Keratinocyte (primary cell): ENCODE measurements around the gene MAPK1. TPM values are rescaled to one million over a fixed set of nuclear protein-coding genes. Genes with fewer than 3 reads are reported as not detected.
"Not testable (repeated sequence)": the region's sequence is repeated elsewhere in the genome, so short reads cannot be mapped to it uniquely, and the experiment has no call there.

Source experiments
- DNase-seq: peaks from one replicate; pipeline ENCODE4 v3.0.0-alpha.2; 2011; ENCODE audit warnings: low read depth, missing footprints, low spot score
- FAIRE-seq: peaks from 2 replicates; lab custom pipeline; 2011; peaks lifted over from hg19 to GRCh38; lab: Jason Lieb, UNC
- H2AFZ ChIP-seq: 2 replicates; pipeline ENCODE4 v1.6.0; 2012; ENCODE audit warnings: low read length, control low read depth, inconsistent platforms; ENCODE audit not compliant: control insufficient read depth
- H3K27ac ChIP-seq: 2 replicates; pipeline ENCODE4 v1.5.1; 2011; ENCODE audit warnings: low read length; ENCODE audit not compliant: control insufficient read depth, insufficient read depth
- H3K27me3 ChIP-seq: 3 replicates; pipeline ENCODE4 v1.6.0; 2011; ENCODE audit warnings: low read length; ENCODE audit not compliant: control insufficient read depth, insufficient read depth; ENCODE audit errors: extremely low read depth
- H3K36me3 ChIP-seq, 2 experiments: 2 replicates in 1 of 2; 3 replicates in 1 of 2; pipeline ENCODE4 v1.5.1; 2011; ENCODE audit warnings: low read length in 2 of 2, mild to moderate bottlenecking in 1 of 2; ENCODE audit not compliant: control insufficient read depth in 2 of 2, insufficient read depth in 2 of 2; ENCODE audit errors: extremely low read depth in 1 of 2
- H3K4me1 ChIP-seq: 3 replicates; pipeline ENCODE4 v1.5.1; 2011; ENCODE audit warnings: low read length; ENCODE audit not compliant: control insufficient read depth, insufficient read depth; ENCODE audit errors: extremely low read depth
- H3K4me2 ChIP-seq: 3 replicates; pipeline ENCODE4 v1.6.0; 2011; ENCODE audit warnings: low read depth, low read length; ENCODE audit not compliant: control insufficient read depth, insufficient read depth; ENCODE audit errors: extremely low read depth
- H3K4me3 ChIP-seq, 3 experiments: fragments of 200-600 bp in 1 of 3; sonication (generic) in 1 of 3; 2 replicates in 2 of 3; 3 replicates in 1 of 3; pipeline ENCODE4 v1.5.1; 2011 to 2016; ENCODE audit warnings: low read length in 3 of 3, mild to moderate bottlenecking in 3 of 3, control low read depth in 2 of 3, inconsistent platforms in 1 of 3, low read depth in 1 of 3, mixed read lengths in 1 of 3, mixed run types in 1 of 3, moderate library complexity in 1 of 3; ENCODE audit not compliant: control insufficient read depth in 2 of 3, insufficient read depth in 2 of 3; ENCODE audit errors: extremely low read depth in 1 of 3
- H3K79me2 ChIP-seq: 2 replicates; pipeline ENCODE4 v1.6.0; 2012; ENCODE audit warnings: low read length; ENCODE audit not compliant: control insufficient read depth, insufficient read depth
- H3K9ac ChIP-seq: 3 replicates; pipeline ENCODE4 v1.6.0; 2011; ENCODE audit warnings: low read length; ENCODE audit not compliant: control insufficient read depth, insufficient read depth; ENCODE audit errors: extremely low read depth
- H3K9me1 ChIP-seq: 3 replicates; pipeline ENCODE4 v1.6.0; 2011; ENCODE audit warnings: low read length; ENCODE audit not compliant: control insufficient read depth, insufficient read depth; ENCODE audit errors: extremely low read depth
- H3K9me3 ChIP-seq: 2 replicates; pipeline ENCODE4 v1.5.1; 2012; ENCODE audit warnings: low read depth, low read length; ENCODE audit not compliant: control insufficient read depth
- H4K20me1 ChIP-seq: 3 replicates; pipeline ENCODE4 v1.6.0; 2011; ENCODE audit warnings: low read length; ENCODE audit not compliant: control insufficient read depth, insufficient read depth; ENCODE audit errors: extremely low read depth
- CTCF ChIP-seq, 3 experiments: IDR thresholded peaks in 1 of 3; conservative IDR thresholded peaks in 1 of 3; optimal IDR thresholded peaks in 1 of 3; 2 replicates in 2 of 3; 3 replicates in 1 of 3; pipeline versions ENCODE3 to v1.5.1; 2011; ENCODE audit warnings: low read length in 3 of 3, mild to moderate bottlenecking in 3 of 3, moderate library complexity in 2 of 3, control low read depth in 1 of 3, inconsistent platforms in 1 of 3; ENCODE audit not compliant: insufficient read depth in 2 of 3; ENCODE audit errors: extremely low read depth in 1 of 3
- EZH2 ChIP-seq: IDR thresholded peaks from one replicate; pipeline ENCODE4 v1.6.1; 2012; ENCODE audit warnings: inconsistent platforms, mild to moderate bottlenecking, low read length, moderate library complexity
- dilution Hi-C: fragments of 300-500 bp; cut with MboI; formaldehyde crosslinking; loops from one replicate; pipeline ENCODE4 v1.7.0; 2020; ENCODE audit warnings: low sequenced_read_pairs; ENCODE audit not compliant: extremely low pct_ligation_motif_present
- polyA plus RNA-seq, 5 experiments: library from polyadenylated mRNA; depleted of rRNA in 3 of 5; stranded (reverse) in 3 of 5; stranded (forward) in 1 of 5; unstranded in 1 of 5; fragments of >200 nt; gene quantifications; 1 replicate in 1 of 5; 2 replicates in 3 of 5; 3 replicates in 1 of 5; pipeline versions ENCODE4 v1.2.1 to v1.2.3, GENCODE V29; 2011 to 2012; ENCODE audit warnings: missing spikeins in 2 of 5, low read depth in 1 of 5, low replicate concordance in 1 of 5

The MAPK1 gene
- polyA plus RNA-seq, 1 donor (not counting 4 experiments of a cell fraction or from before 2014, with no cell fraction given) = 136 TPM

GRCh38 chr22:21915624-21916308 lies 48.3 kb upstream of the MAPK1 start:
- Histone ChIP-seq H3K9me1 (no peaks in the 10 kb centered on the region), H3K4me1 (no peaks in the 10 kb centered on the region), H3K9me3 (no peaks in the 10 kb centered on the region), H3K9ac (no peak overlapping the region), H3K79me2 (no peaks in the 10 kb centered on the region), H3K4me2 (no peak overlapping the region), H3K4me3 (no peak overlapping the region), H3K36me3 (peaks cover 0 to 2% of the 10 kb centered on the region in 2 experiments), H2AFZ (no peak overlapping the region), H3K27ac (no peak overlapping the region), H4K20me1 (no peaks in the 10 kb centered on the region), H3K27me3 (no peaks in the 10 kb centered on the region)
- dilution Hi-C loops = no loop called here
- DNase-seq (no peak), FAIRE-seq (no peak)
- TF ChIP-seq CTCF (optimal IDR thresholded peaks at IDR 0.05 in 1 of 3, IDR thresholded peaks at IDR 0.05 in 1 of 3, conservative IDR thresholded peaks at IDR 0.05 in 1 of 3; ENCODE audit: extremely low read depth in 1 of 3, insufficient read depth in 2 of 3, low read length in 3 of 3) = no peak
- TF ChIP-seq EZH2 = no peak

GRCh38 chr22:21914033-21914642 lies 46.7 kb upstream of the MAPK1 start:
- H4K20me1 ChIP-seq, H3K36me3 ChIP-seq, H3K4me2 ChIP-seq, H3K27ac ChIP-seq, DNase-seq, H2AFZ ChIP-seq, H3K9me3 ChIP-seq, dilution Hi-C loops, H3K4me1 ChIP-seq, H3K79me2 ChIP-seq, H3K4me3 ChIP-seq, H3K9me1 ChIP-seq, H3K9ac ChIP-seq, H3K27me3 ChIP-seq, FAIRE-seq: not testable (repeated sequence)

GRCh38 chr22:21910367-21910766 lies 42.9 kb upstream of the MAPK1 start:
- H2AFZ ChIP-seq, H3K9me1 ChIP-seq, H3K27me3 ChIP-seq, dilution Hi-C loops, H3K4me2 ChIP-seq, H3K4me3 ChIP-seq, DNase-seq, H3K9ac ChIP-seq, H4K20me1 ChIP-seq, H3K27ac ChIP-seq, H3K36me3 ChIP-seq, H3K79me2 ChIP-seq, H3K4me1 ChIP-seq, FAIRE-seq, H3K9me3 ChIP-seq: not testable (repeated sequence)
